HepG2 (cell line): ENCODE measurements around the gene CIB1. TPM values are rescaled to one million over a fixed set of nuclear protein-coding genes. Genes with fewer than 3 reads are reported as not detected.

Experiments
- ATAD3A ChIP-seq: sonication (generic); formaldehyde crosslinking; IDR thresholded peaks from 2 replicates; pipeline ENCODE4 v1.4.0; 2020; ENCODE audit warnings: missing genetic modification reagents
- ATF5 ChIP-seq: sonication (generic); formaldehyde crosslinking; IDR thresholded peaks from 2 replicates; pipeline ENCODE4 v1.4.0; 2020; ENCODE audit warnings: mild to moderate bottlenecking, low read depth, missing genetic modification reagents
- ATF6 ChIP-seq: sonication (generic); formaldehyde crosslinking; conservative IDR thresholded peaks from 2 replicates; pipeline ENCODE4 v1.4.0; 2020; ENCODE audit warnings: missing genetic modification reagents
- NFYB ChIP-seq: sonication (generic); formaldehyde crosslinking; IDR thresholded peaks from 2 replicates; pipeline ENCODE4 v1.4.0; 2020; ENCODE audit warnings: missing genetic modification reagents
- RARA ChIP-seq: IDR thresholded peaks from 2 replicates; pipeline ENCODE4 v1.6.1; 2016; ENCODE audit warnings: missing genetic modification reagents, missing compliant biosample characterization
- STAG1 ChIP-seq: sonication (generic); formaldehyde crosslinking; IDR thresholded peaks from 2 replicates; pipeline ENCODE4 v1.4.0; 2020; ENCODE audit warnings: missing genetic modification reagents
- TAF1 ChIP-seq: sonication (generic); formaldehyde crosslinking; IDR thresholded peaks from 2 replicates; pipeline ENCODE4 v1.4.0; 2020; ENCODE audit warnings: missing genetic modification reagents
- TOE1 ChIP-seq: sonication (generic); formaldehyde crosslinking; IDR thresholded peaks from 2 replicates; pipeline ENCODE4 v1.4.0; 2020; ENCODE audit warnings: mild to moderate bottlenecking, missing genetic modification reagents
- U2AF2 ChIP-seq: fragments of 200-400 bp; formaldehyde crosslinking; IDR thresholded peaks from 2 replicates; pipeline ENCODE4 v1.6.1; 2017; ENCODE audit warnings: low read depth, mild to moderate bottlenecking, low read length
- UBTF ChIP-seq: sonication (generic); formaldehyde crosslinking; IDR thresholded peaks from 2 replicates; pipeline ENCODE4 v1.4.0; 2020; ENCODE audit warnings: mild to moderate bottlenecking, missing genetic modification reagents
- ZBTB33 ChIP-seq: sonication (generic); formaldehyde crosslinking; IDR thresholded peaks from 2 replicates; pipeline ENCODE4 v1.4.0; 2020; ENCODE audit warnings: missing genetic modification reagents
- ZNF567 ChIP-seq: sonication (generic); formaldehyde crosslinking; IDR thresholded peaks from 2 replicates; pipeline ENCODE4 v1.8.1; 2023; ENCODE audit warnings: mild to moderate bottlenecking, missing genetic modification reagents, borderline replicate concordance
- ZNF646 ChIP-seq: sonication (generic); formaldehyde crosslinking; IDR thresholded peaks from 2 replicates; pipeline ENCODE4 v1.9.0; 2021; ENCODE audit warnings: mild to moderate bottlenecking, missing genetic modification reagents
- ZNF672 ChIP-seq: sonication (generic); formaldehyde crosslinking; IDR thresholded peaks from 2 replicates; pipeline ENCODE4 v1.8.1; 2022; ENCODE audit warnings: missing genetic modification reagents
- ZZZ3 ChIP-seq: sonication (generic); formaldehyde crosslinking; IDR thresholded peaks from 2 replicates; pipeline ENCODE4 v1.4.0; 2020; ENCODE audit warnings: missing genetic modification reagents, mild to moderate bottlenecking, borderline replicate concordance
- polyA plus RNA-seq, 8 experiments: library from polyadenylated mRNA; depleted of rRNA in 3 of 8; stranded (reverse) in 7 of 8; unstranded in 1 of 8; fragments of >200 nt; fragmentation: Illumina TruSeq in 4 of 8; extraction: Trizol in 4 of 8; gene quantifications; 2 replicates each; pipeline versions ENCODE4 v1.2.1 to v1.2.3, GENCODE V29; 2011 to 2016; ENCODE audit warnings: low read depth in 4 of 8, missing spikeins in 1 of 8, mixed read lengths in 1 of 8; ENCODE audit not compliant: insufficient read depth in 1 of 8
- total RNA-seq, 5 experiments: library from RNA; depleted of rRNA; stranded (reverse); fragments of >200 nt; fragmentation: Illumina TruSeq; extraction: Trizol; gene quantifications; 2 replicates each; pipeline ENCODE4 v1.2.3, GENCODE V29; 2016; ENCODE audit warnings: low read depth in 1 of 5

CIB1 gene
- total and polyA plus RNA-seq, 2 of the 13 experiments (the other 11 are each of a cell fraction or from before 2014, with no cell fraction given) = 38.7 to 72.7 TPM

- TF ChIP-seq ZNF646 = no peak
- TF ChIP-seq TOE1 (CRISPR knock-in tag) = peak; percentile 70; the same call in 1 of the 2 replicates
- no peak for TF ChIP-seq NFYB (CRISPR knock-in tag)
- peak; percentile 94; the same call in 1 of the 2 replicates for TF ChIP-seq ATF6 (CRISPR knock-in tag)
- TF ChIP-seq UBTF (CRISPR knock-in tag) = peak; percentile 79
- TF ChIP-seq TAF1 (CRISPR knock-in tag) = peak; percentile 93
- TF ChIP-seq ZNF672 (CRISPR knock-in tag) = no peak
- no peak; the same call in 1 of the 2 replicates for TF ChIP-seq ZNF567 (CRISPR knock-in tag)
- no peak for TF ChIP-seq U2AF2
- no peak for TF ChIP-seq ATAD3A (CRISPR knock-in tag)
- TF ChIP-seq ZZZ3 (CRISPR knock-in tag) = 0 out of 2 replicates have a peak, but pooled peaks have one; percentile 83
- no peak for TF ChIP-seq STAG1 (CRISPR knock-in tag)
- TF ChIP-seq ATF5 = no peak
- TF ChIP-seq ZBTB33 (CRISPR knock-in tag) = peak; percentile 34
- TF ChIP-seq RARA (CRISPR knock-in tag) = no peak; the same call in 1 of the 2 replicates
Measured at GRCh38 chr15:90265271-90266060, 31.7 kb upstream of the CIB1 start, which contains the start of gene NGRN (continued).
